NOMO-1 (cell line): Measurements from ENCODE around the gene ABCC11.

Experiments used
- DNase-seq, 2 experiments: peaks; one replicate each; lab custom pipeline; 2025; ENCODE audit not compliant: unreplicated experiment in 2 of 2; lab: John Stamatoyannopoulos, UW

The ABCC11 gene

DNA sequence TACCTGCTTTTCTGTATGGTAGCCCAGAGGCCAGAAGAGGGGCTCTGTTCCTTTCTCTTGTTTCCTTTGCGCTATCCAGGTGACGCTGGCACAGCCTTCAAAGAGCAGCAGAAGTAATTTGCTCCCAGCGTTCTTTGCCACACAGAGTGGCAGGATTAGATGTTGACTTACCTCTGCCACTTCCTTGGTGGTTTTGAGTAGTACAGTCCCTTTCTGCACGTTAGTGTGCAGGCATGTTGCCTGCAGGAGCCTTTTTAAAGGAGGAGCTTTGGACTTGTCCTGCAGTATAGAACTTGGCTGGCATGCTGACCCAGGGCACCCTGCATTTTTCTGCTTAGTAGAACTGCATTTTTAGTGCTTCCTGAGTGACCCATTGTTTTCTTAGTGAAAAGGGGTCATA, at the start of gene ABCC11:
TSS of gene ABCC11 (minus strand) at position 229 of the 400 bp plus-strand sequence. CDS start 15,618 bp downstream, outside the sequence.
- DNase-seq, result no peak

DNA sequence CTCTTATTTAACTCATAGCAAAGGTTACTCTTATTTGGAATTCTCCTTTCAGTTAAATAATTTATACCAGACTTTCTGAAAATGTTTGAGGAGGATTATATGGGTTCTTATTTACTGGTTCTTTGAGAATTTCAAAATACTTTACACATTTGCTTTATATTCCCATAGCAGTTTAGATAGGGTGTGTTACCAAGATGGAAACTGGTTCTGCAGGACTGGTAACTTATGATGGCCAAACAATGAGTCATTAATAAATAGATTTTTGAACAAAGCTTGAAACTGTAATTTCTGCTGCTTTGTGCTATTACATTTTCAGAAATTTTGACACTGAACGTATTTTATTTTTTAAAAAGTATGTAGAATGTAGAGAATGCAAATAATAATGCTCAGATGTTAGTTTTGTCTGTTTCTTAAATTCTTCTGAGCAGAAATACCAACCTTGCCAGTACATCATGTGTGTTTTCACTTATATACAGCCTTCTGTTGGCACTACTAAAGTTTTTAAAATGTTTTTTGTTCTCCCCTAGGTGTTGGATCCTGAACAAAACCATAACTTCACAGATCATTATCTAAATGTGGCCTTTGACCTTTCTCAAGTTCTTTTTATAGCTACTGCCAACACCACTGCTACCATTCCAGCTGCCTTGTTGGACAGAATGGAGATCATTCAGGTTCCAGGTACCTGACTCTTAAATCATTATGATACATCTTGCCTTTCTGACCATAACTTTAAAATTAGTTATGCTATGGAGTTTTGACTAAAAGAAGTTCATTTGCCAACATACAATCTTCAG, 48.3 kb upstream of the ABCC11 start:
- no peak for DNase-seq

DNA sequence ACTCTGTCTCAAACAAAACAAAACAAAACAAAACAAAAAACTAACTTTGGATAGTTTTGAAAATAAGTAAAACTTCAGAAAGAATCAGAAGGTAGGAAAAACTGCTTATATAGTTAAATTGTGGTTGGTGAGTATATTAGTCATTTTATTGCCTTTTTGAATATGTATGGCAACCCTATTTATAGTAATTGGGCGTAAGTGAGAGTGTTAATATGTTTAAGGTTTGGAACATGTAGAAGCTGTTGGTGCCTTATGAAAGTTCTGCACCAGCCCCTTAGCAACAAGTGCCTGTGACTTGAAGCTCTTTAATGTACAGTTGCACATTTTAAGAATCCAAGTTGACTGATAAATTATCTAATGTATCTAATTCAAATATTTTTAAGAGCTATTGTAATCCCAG, 47.4 kb upstream of the ABCC11 start:
- DNase-seq, result no peak

DNA sequence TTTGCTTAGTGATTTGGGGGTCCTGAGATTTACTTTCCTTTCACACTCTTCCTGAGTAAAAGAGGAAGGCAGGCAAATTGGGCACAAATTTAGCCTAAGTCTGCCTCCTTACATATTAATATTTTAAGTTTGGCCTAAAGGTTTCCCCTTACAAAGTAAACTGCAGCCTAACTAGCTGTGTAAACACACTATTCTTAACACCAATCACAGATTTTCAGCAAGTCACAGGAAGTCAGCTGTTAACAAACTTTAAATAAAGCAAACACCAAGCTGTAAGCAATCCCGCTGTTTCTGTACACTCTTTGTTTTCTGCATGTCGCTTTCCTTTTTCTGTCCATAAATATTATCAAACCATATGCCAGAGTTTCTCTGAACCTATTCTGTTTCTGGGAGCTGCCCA, 45.1 kb upstream of the ABCC11 start:
- DNase-seq, result no peak

DNA sequence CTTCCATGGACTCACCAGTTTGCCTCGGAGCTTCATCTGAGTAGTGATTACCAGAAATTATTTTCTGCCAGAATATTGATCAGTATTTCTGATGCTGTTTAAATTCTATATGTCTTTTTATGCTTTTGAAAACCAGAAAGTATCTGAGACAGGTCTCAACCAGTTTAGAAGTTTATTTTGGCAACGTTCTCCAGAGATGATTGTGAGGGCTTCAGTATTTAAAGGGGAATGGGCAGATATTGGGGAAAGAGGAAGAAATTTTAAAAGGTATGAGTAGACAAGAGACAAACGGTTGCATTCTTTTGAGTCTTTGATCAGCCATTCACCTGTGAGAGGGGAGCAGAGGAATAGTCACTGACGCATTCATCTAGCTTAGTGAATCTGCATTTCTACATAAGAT, 44.4 kb upstream of the ABCC11 start:
- DNase-seq, result no peak

- no peak for DNase-seq
These were observed 44.0 kb upstream of the ABCC11 start for GRCh38 chr16:48291303-48291702.

DNA sequence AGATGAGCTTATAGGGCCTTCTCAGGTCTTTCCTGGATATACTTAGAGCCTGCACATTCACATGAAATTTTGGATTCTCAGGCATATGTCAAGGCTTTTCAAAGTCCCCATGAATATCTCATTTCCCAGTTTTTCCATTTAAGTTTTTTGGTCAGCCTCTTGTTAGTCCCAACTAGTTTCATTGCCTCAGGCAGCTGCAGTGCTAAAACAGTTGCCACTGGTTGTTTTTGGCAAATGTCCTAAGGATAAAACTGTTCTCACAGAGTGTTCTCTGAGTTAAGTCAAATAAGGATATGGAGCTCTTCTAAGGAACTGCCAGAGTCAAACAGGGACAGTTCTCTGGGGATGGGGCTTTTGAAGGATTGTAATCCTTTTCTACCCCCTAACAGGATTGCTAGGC, 39.9 kb upstream of the ABCC11 start:
- DNase-seq, result no peak

DNA sequence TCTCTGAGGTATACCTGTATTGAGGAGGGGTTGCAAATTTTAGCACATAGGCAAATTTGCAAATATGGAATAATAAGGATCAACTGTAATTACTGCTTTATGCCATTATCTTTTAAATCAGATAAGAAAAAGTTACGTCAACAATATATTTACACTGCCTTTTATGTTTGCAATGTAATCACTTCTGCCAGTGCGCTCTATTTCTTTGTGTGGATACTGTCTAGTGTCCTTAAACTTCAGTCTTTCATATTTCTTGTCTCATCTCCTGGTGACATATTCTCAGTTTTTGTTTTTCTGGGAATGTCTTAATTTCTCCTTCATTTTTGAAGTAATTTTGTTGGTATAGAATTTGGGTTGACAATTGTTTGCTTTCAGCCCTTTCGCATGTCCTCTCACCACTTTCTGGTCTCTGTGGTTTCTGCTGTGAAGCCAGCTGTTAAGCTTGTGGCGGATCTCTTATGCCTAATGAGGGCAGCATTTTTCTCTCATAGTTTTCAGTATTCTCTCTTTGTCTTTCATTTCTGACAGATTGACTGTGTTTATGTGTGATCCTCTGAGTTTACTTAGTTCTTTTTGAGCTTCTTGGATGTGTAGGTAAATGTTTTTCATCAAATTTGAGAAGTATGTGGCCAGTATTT, 37.6 kb upstream of the ABCC11 start:
- DNase-seq, result no peak

- no peak for DNase-seq
These were observed 35.4 kb upstream of the ABCC11 start for GRCh38 chr16:48282636-48283263.

DNA sequence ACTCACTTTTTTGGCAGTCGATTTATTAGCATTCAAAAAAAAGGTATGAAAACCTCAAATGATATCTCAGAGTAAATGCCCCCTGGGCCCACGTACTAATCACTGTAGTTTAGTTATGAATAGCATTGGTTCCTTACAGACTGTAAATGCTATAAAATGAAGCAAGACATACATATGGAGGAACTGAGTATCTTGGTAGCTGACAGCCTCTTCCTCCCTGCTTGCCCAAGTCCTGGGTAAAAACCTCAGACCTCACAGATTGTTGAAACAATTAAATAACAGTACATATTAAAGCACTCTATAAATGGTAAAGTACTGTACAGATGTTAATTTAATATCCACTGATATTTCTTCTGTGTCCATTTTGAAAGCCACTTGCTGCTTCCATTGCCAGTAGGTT, 33.2 kb upstream of the ABCC11 start:
- DNase-seq, result peak in 1 of 2 experiments; percentile 26

- DNase-seq, result no peak
These were observed 31.9 kb upstream of the ABCC11 start for GRCh38 chr16:48279199-48279598.

DNA sequence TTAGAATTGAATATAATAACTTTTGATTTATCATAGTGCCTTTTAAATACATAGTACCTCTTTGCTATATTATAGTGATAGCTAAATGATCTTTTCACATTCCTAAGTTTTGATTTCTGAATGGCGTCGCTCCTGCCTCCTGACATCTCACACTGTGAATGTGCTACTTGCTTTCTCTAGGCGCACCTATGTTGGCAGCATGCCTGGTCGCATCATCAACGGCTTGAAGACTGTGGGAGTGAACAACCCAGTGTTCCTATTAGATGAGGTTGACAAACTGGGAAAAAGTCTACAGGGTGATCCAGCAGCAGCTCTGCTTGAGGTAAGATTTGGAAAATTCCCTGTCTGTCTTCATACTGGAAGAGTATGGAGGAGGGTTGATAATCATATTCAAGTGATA, 29.8 kb upstream of the ABCC11 start:
- no peak for DNase-seq

GRCh38 chr16:48276102-48276501, 28.8 kb upstream of the ABCC11 start:
- no peak for DNase-seq

GRCh38 chr16:48274476-48274875, 27.1 kb upstream of the ABCC11 start:
- no peak for DNase-seq

GRCh38 chr16:48272837-48273421, 25.6 kb upstream of the ABCC11 start:
- DNase-seq, result no peak

DNA sequence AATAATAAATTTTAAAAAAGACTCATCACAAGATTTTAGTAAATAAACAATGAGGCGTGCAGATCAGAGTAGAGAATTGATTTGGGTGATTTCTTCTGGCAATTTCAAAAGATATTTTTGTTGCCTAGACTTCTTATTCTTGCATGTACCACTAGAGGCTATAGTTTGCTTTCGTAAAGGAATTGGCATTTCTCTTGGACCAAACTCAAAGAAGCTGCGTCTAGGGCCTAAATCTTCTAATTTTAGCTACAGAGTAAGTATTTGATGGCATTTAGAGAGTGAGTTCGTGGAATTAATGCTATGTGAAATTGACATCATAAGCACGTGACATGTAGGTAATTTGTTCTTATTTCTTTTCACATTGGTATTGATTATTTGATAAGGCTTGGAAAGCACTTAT, 24.4 kb upstream of the ABCC11 start:
- no peak for DNase-seq

DNA sequence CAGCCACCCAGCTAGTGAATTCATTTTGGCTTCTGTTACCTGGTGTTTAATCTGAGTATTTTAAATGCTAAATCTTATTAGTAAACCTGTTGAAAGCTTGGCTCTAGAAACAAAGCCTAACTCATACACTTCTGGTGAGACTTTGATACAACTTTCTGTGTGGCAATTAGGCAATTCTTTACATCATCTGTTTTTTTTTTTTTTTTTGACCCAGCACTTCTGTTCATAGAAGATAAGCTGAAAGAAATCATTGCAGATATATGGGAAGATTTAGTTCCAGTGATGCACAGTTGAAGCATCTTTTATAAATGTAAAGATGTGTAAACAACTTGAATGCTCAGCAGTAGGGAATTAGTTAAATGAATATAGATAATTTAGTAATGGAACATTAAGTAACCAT, 21.7 kb upstream of the ABCC11 start:
- no peak for DNase-seq

- no peak for DNase-seq
These were observed 15.3 kb upstream of the ABCC11 start for GRCh38 chr16:48262631-48263030.

GRCh38 chr16:48261569-48261968, 14.2 kb upstream of the ABCC11 start:
- no peak for DNase-seq

DNA sequence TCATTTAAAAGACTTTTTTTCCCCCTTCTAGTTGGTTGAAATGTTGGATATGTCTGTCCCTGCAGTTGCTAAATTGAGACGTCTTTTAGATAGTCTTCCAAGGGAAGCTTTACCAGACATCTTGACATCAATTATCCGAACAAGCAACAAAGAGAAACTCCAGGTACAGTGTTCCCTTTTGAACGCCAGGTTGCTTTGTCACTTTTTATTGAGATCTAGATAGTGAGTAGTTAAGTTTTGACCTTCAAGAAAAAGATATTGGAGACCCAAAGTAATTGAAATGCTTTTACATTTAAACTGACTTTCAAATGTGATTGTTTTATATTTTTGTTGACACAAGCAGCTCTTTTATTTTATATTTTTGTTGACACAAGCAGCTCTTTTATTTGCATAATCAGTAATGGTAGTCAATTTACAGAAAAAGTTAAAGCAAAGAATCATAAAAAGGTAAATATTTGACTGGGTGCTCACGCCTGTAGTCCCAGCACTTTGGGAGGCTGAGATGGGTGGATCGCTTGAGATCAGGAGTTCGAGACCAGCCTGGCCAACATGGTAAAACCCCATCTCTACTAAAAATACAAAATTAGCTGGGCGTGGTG, 9.3 kb upstream of the ABCC11 start:
- no peak for DNase-seq

DNA sequence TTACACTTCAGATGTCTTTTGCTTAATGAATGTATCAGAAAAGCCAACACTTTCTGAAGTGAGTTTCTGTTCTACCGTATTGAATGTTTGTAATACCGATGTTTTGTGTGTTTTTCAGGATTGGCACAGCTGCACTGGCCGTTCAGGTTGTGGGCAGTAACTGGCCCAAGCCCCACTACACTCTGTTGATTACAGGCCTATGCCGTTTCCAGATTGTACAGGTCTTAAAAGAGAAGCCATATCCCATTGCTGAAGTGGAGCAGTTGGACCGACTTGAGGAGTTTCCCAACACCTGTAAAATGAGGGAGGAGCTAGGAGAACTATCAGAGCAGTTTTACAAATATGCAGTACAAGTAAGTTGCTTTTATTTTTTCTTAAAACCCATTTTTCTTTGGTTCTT, 4.7 kb upstream of the ABCC11 start:
- no peak for DNase-seq
